HG03025 (cell line): ENCODE results near the gene KIR2DL1.
"Not testable (repeated sequence)": the region's sequence is repeated elsewhere in the genome, so short reads cannot be mapped to it uniquely, and the experiment has no call there.

Source experiments
- ATAC-seq: cut with Tn5 transposase; IDR thresholded peaks from one replicate; pipeline ENCODE4 v1.9.1; 2021; ENCODE audit warnings: mild to moderate bottlenecking, moderate library complexity; ENCODE audit not compliant: unreplicated experiment, low FRiP score

Gene KIR2DL1

GRCh38 chr19:54770511-54770910 lies 918 bp downstream of the KIR2DL1 start:
- ATAC-seq: not testable (repeated sequence)

- not testable (repeated sequence) for ATAC-seq
Measured at GRCh38 chr19:54771018-54771960, 1.7 kb downstream of the KIR2DL1 start.

- not testable (repeated sequence) for ATAC-seq
Measured at GRCh38 chr19:54772666-54773065, 3.1 kb downstream of the KIR2DL1 start.

DNA sequence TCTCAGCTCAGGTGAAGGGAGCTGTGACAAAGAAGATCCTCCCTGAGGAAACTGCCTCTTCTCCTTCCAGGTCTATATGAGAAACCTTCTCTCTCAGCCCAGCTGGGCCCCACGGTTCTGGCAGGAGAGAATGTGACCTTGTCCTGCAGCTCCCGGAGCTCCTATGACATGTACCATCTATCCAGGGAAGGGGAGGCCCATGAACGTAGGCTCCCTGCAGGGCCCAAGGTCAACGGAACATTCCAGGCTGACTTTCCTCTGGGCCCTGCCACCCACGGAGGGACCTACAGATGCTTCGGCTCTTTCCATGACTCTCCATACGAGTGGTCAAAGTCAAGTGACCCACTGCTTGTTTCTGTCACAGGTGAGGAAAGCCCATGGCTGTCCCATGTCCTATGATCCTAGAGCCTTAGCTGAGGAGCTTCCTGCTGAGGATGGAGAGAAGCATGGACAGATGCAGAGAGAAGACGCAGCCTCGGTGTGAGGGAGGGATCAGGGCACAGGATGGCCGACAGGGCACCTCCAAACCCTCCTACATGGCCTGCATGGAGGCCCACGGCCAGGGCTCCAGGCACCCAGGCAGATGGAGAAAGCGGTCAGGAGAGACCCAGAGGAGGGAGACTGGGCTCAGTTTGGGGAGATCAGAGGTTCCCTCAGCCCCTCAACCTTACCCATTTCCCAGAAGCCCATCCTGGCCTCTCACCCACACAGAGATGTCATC lies 5.7 kb downstream of the KIR2DL1 start:
- not testable (repeated sequence) for ATAC-seq

DNA sequence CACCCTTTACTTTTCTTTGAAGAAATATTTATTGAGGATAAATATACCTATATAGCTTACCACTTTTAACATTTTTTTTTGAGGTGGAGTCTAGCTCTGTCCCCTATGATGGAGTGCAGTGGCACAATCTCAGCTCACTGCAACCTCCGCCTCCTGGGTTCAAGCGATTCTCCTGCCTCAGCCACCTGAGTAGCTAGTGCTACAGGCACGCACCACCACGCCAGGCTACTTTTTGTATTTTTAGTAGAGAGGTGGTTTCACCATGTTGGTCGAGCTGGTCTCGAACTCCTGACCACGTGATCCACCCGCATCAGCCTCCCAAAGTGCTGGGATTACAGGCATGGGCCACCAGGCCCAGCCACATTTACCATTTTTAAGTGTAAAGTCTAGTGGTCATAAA lies 6.2 kb downstream of the KIR2DL1 start:
- ATAC-seq: not testable (repeated sequence)

DNA sequence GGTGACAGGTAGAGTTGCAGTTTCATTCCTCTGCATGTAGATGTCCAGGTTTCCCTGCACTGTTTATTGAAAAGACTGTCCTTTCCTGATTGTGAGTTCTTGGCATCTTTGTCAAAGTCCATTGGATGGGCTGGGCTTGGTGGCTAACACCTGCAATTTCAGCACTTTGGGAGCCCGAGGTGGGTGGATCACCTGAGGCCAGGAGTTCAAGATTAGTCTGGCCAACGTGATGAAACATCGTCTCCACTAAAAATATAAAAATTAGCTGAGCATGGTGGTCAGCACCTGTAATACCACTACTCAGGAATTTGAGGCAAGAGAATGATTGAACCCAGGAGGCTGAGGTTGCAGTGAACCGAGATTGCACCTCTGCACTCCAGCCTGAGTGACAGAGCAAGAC lies 8.3 kb downstream of the KIR2DL1 start:
- not testable (repeated sequence) for ATAC-seq

DNA sequence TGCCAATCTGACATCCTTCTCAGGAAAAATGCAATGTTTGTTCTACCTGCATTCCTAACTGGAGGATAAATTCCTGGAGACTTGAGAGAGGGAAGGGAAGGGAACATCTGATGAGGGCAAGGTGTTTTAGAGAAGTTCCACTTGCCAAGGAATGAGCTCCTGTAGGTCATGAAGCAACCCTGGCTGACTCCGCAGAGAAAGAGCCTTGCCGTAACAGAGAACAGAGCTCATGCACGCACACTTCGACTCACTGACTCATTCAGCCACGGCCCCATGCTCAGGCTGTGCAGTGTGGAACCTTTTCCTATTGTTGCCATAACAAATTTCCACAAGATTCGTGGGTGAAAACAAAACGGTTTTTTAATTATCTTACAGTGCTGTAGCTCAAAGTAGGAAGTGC lies 9.3 kb downstream of the KIR2DL1 start:
- not testable (repeated sequence) for ATAC-seq

DNA sequence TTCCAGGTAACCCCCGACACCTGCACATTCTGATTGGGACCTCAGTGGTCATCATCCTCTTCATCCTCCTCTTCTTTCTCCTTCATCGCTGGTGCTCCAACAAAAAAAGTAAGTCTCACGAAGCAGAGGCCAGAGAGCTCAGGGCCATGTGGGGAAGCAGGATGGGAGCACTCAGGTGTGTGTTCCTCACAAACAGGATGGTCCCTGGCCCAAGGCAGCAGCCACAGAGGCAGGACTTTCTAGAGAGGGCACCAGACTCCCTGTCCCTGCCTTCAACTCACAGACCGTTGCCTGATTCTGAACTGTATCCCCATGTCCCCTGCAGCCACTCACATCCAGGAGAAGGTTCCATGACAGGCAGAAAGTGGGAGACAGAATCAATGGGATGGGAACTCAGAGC lies 13.3 kb downstream of the KIR2DL1 start:
- ATAC-seq: not testable (repeated sequence)

GRCh38 chr19:54786091-54786723 lies 16.6 kb downstream of the KIR2DL1 start:
- not testable (repeated sequence) for ATAC-seq

DNA sequence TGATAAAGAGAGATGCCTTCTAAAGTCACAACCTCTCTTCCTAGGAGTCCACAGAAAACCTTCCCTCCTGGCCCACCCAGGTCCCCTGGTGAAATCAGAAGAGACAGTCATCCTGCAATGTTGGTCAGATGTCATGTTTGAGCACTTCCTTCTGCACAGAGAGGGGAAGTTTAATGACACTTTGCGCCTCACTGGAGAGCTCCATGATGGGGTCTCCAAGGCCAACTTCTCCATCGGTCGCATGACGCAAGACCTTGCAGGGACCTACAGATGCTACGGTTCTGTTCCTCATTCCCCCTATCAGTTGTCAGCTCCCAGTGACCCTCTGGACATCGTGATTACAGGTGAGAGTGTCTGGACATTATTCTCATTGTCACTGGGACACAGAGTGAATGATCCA lies 18.6 kb downstream of the KIR2DL1 start:
- ATAC-seq: not testable (repeated sequence)

- ATAC-seq: no peak
Measured at GRCh38 chr19:54790711-54791110, 21.1 kb downstream of the KIR2DL1 start.

GRCh38 chr19:54791476-54791875 lies 21.9 kb downstream of the KIR2DL1 start:
- ATAC-seq: no peak

DNA sequence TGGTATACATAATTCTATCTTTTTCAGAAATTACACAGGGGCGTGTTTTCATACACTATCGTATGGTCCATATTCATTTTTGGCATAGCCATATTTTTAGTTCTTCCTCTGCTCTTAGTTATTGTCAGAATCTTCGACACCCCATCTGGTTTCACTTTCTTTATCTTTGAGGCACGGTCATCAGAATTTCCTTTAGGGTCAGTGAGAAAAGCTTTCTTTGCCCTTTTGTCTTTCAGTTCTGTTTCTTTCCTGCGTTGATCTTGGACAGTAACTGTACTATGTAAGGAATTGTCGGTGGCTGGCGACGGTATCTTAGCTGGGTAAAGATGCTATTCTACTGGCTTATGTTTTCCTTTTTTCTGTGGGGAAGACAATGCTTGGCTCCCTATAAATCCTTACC lies 23.2 kb downstream of the KIR2DL1 start:
- no peak for ATAC-seq

DNA sequence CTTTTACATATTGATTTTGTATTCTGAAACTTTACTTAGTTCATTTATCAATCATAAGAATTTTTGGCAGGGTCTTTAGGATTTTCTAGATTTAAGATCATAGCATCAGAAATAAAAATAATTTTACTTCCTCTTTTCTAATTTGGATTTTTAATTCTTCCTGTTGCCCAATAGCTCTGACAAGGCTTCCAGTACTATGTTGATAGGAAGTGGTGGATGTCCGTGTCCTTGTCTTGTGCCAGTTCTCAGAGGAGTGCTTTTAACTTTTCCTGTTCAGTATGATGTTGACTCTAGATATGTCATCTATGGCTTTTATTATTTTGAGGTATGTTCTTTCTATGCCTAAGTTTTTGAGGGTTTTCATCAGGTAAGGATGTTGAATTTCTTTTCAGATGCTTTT lies 26.2 kb downstream of the KIR2DL1 start:
- no peak for ATAC-seq

GRCh38 chr19:54803410-54803809 lies 33.8 kb downstream of the KIR2DL1 start, which contains the start of gene KIR2DL4:
KIR2DL4 (plus strand) TSS chr19:54803610; CDS start chr19:54803652, 42 bp downstream.
- ATAC-seq: no peak

- no peak for ATAC-seq
Measured at GRCh38 chr19:54804101-54804500, 34.5 kb downstream of the KIR2DL1 start.

DNA sequence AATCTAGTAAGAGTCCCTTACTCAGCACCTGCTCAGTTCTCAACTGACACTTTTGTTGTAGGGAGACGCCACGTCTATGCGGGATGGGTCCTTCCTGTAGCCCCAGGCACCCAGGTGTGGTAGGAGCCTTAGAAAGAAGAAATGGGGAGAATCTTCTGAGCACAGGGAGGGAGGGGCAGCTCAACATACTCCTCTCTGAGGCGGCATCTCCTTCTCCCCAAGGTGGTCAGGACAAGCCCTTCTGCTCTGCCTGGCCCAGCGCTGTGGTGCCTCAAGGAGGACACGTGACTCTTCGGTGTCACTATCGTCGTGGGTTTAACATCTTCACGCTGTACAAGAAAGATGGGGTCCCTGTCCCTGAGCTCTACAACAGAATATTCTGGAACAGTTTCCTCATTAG lies 35.0 kb downstream of the KIR2DL1 start:
- ATAC-seq: no peak

DNA sequence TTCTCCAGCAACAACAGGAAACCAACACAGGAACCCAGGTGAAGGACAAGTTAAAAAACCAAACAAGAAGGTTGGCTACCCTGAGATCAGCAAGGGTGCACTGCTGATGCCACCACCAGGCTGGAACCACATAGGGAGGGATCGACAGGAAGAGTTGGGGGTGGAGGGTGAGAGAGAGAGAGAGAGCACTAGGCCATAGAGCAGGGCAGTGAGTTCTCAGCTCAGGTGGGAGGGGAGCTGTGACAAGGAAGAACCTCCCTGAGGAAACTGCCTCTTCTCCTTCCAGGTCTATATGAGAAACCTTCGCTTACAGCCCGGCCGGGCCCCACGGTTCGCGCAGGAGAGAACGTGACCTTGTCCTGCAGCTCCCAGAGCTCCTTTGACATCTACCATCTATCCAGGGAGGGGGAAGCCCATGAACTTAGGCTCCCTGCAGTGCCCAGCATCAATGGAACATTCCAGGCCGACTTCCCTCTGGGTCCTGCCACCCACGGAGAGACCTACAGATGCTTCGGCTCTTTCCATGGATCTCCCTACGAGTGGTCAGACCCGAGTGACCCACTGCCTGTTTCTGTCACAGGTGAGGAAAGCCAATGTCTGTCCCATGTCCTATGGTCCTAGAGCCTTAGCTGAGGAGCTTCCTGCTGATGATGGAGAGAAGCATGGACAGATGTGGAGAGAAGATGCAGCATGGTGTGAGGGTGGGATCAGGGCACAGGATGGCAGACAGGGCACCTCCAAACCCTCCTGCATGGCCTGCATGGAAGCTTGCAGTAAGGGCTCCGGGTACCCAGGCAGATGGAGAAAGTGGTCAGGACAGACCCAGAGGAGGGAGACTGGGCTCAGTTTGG lies 36.3 kb downstream of the KIR2DL1 start:
- ATAC-seq: no peak

DNA sequence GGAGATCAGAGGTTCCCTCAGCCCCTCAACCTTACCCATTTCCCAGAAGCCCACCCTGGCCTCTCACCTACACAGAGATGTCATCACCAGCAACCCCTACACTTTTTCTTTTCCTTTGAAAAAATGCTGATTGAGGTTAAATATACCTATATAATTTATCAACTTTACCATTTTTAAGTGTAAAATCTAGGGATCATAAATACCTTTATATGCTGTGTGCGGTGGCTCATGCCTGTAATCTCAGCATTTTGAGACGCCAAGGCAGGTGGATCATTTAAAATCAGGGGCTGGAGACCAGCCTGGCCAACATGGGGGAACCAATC lies 36.9 kb downstream of the KIR2DL1 start:
- ATAC-seq: no peak

DNA sequence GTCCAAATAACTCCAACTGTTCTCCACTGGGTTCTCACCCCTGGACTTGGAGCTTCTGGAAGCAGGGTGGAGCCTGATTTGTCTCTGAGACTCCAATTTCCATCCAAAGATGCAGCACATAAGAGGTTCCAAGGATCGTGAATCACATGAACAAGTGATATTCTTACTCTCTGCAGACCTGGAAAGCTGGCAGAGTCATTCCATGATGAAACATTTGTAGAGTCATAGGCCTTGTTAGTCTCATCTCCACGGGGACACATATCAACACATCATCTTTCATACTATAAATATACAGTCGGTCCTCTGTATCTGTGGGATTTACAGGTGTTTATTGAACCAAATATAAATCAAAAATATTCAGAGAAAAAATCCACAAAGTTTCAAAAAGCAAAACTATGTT lies 45.0 kb downstream of the KIR2DL1 start:
- not testable (repeated sequence) for ATAC-seq
